GM13977 (cell line): ENCODE results near the gene RFT1.

Source experiments
- DNase-seq: peaks from one replicate; pipeline ENCODE4 v3.0.0; 2012; ENCODE audit warnings: low spot score
- in situ Hi-C: fragments of 300-500 bp; cut with MboI; formaldehyde crosslinking; loops from one replicate; pipeline ENCODE4 v1.12.0; 2022; ENCODE audit warnings: low sequenced_read_pairs, low pct_unique_long_range_greater_than_20kb, mixed read lengths, inconsistent platforms; ENCODE audit not compliant: unreplicated experiment
- TF ChIP-seq, protein P1 (sequence below): IDR thresholded peaks from 2 replicates; pipeline ENCODE4 v1.5.1; 2012; ENCODE audit warnings: mild to moderate bottlenecking, control low read depth; ENCODE audit not compliant: insufficient read depth; ENCODE audit errors: extremely low read depth, missing control alignments

The RFT1 gene

DNA sequence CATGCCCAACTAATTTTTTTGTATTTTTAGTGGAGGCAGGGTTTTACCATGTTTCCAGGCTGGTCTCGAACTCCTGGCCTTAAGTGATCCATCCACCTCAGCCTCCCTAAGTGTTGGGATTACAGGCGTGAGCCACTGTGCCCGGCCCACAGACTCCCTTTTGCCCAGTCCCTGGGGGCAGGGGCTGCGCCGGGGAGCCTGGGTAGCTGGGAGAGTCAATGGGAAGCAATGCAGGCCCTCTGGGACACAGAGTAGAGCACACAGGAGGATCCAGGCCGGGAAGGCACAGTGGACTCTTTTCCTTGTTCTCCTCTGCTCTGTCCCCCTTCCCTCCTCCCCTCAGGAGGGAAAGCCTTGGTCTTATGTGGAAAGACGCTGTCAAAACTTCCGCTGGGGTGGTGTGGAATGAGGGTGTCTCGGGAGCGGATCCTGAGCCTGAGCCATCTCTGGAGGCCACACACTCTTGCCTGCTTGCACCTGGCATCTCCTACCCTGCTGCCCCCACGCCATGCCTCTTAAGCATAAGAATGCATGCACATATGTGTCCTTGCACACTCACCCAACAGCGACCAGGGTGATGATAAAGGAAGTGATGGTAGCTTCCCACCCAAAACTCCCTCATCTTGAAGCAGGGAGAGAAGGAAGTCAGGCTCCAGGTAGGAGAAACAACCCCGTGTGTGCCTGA is 18.9 kb upstream of the RFT1 start:
- TF ChIP-seq, protein P1, sequence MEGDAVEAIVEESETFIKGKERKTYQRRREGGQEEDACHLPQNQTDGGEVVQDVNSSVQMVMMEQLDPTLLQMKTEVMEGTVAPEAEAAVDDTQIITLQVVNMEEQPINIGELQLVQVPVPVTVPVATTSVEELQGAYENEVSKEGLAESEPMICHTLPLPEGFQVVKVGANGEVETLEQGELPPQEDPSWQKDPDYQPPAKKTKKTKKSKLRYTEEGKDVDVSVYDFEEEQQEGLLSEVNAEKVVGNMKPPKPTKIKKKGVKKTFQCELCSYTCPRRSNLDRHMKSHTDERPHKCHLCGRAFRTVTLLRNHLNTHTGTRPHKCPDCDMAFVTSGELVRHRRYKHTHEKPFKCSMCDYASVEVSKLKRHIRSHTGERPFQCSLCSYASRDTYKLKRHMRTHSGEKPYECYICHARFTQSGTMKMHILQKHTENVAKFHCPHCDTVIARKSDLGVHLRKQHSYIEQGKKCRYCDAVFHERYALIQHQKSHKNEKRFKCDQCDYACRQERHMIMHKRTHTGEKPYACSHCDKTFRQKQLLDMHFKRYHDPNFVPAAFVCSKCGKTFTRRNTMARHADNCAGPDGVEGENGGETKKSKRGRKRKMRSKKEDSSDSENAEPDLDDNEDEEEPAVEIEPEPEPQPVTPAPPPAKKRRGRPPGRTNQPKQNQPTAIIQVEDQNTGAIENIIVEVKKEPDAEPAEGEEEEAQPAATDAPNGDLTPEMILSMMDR: no peak
- no peak for DNase-seq
- in situ Hi-C loops: no loop called here

DNA sequence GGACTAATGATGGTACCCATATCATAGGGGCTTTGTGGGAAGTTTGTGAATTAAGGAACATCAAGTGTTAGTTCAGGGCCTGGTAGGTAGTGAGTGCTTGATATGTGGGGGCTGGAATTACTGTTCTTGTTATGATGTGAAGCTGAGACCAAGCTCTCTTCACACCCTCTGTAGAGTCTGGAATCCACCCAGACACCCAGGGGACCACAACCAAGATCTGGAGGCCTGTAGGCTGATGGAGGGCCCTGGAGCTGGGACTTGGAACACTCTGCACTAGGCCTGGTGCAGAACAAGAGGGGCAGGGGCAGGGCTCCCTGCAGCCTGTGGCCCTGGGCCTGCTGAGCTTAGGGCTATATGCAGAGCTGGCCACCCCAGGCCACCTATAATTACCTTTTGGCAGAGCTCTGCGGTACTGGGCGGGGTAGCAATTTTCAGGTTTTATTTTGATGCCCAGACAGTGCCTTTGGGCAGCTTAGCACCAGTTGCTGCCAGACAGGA is 17.7 kb upstream of the RFT1 start:
- TF ChIP-seq, protein P1: no peak
- in situ Hi-C loops: no loop called here

DNA sequence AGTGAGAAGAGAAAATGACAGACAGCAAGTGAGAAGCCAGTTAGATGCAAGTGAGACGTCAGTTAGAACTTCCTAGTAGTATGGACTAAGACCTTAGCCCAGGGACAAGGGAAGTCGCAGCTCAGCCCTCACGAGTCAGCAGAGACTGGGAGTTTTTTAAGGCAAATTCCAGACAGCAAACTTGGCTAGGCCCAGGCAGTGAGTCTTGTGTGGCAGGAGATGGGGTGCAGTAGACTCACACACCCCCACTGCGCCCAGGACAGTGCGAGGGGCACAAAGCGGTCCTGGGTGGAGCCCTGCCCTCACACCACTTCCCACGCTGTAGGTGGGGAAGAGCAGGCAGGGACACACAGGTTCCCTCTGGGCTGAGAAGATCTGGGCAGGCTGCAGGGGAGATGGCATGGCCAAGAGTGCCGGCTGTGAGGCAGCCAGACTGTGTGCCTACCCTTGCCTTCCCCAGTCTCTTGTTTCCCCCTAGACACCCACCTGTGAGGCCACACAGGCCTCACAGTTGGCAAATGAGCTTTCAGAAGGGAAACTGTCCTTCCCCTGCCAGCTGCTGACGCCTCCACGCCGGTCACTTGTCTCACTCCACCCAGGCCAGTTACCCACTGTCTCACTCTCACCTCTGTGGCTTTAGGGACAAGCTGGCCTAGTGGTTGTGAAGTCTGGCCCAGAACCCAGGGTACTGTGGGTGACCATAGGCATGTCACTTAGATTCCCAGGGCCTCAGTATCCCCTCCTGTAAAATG is 17.1 kb upstream of the RFT1 start:
- no peak for DNase-seq
- in situ Hi-C loops: no loop called here
- TF ChIP-seq, protein P1: no peak

More for the DNA sequence above, 17.7 kb upstream of the RFT1 start:
- DNase-seq: no peak

DNA sequence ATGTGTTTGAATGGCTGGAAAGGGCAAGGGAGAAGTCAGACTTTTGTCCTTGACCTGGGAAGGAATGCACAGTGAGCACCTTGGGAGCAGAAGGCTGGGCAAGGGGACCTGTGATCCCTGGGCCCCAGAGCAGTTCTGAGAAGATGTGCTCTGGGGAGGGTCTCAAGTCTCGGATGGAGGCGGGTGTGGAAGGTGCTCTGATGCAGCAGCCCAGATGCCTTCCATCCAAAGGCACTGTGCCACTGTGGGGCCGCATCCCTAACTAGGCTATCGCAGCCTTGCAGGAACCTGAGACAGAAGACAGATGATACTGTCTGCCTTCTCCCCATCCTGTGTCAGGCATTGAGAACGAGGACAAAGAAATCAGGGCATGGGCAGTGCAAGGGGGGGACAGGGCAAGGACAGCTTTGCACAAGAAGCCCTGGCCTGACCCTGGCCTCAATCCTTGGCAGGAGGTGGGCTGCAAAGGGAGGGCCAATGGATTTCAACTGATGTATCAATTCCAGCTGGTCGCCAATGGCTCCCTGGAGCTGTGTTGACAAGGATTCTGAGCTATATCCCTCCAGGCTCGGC is 16.2 kb upstream of the RFT1 start:
- TF ChIP-seq, protein P1: no peak
- in situ Hi-C loops: no loop called here

DNA sequence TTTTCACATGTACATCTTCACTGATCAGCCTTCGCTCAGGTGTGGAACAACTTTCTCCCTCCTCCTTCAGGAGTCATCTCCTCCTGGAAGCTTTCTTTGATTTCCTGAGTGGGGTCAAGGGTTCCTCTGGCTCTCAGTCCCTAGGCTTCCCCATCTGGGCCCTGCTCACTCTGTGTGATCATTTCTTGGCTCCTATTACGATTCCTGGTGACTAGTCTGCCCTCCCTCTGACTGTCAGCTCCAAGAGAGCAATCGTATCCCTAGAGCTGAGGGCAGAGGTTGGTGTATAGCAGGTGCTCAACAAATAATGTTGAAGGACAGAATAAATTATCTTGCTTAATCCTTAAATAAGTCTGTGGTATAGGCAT is 15.5 kb upstream of the RFT1 start:
- no peak for DNase-seq
- in situ Hi-C loops: no loop called here
- TF ChIP-seq, protein P1: no peak

More for the DNA sequence above, 16.2 kb upstream of the RFT1 start:
- no peak for DNase-seq

- in situ Hi-C loops: no loop called here
- no peak for DNase-seq
- TF ChIP-seq, protein P1: no peak
These were observed 14.9 kb upstream of the RFT1 start for GRCh38 chr3:53144862-53145712.
